ENCODE measurements around the gene C16orf90.

- TF ChIP-seq POLR2A (IDR thresholded peaks at IDR 0.05) = no peak
- TF ChIP-seq, protein P1, sequence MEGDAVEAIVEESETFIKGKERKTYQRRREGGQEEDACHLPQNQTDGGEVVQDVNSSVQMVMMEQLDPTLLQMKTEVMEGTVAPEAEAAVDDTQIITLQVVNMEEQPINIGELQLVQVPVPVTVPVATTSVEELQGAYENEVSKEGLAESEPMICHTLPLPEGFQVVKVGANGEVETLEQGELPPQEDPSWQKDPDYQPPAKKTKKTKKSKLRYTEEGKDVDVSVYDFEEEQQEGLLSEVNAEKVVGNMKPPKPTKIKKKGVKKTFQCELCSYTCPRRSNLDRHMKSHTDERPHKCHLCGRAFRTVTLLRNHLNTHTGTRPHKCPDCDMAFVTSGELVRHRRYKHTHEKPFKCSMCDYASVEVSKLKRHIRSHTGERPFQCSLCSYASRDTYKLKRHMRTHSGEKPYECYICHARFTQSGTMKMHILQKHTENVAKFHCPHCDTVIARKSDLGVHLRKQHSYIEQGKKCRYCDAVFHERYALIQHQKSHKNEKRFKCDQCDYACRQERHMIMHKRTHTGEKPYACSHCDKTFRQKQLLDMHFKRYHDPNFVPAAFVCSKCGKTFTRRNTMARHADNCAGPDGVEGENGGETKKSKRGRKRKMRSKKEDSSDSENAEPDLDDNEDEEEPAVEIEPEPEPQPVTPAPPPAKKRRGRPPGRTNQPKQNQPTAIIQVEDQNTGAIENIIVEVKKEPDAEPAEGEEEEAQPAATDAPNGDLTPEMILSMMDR (IDR thresholded peaks at IDR 0.05) = no peak
Observed at GRCh38 chr16:3459401-3460090, 35.7 kb downstream of the C16orf90 start.

Measured in uterus (tissue), 2 donors.